GM19395 (cell line): Measurements from ENCODE around the gene UBE3A.

Source experiments
- ATAC-seq: cut with Tn5 transposase; IDR thresholded peaks from one replicate; pipeline ENCODE4 v1.9.1; 2021; ENCODE audit warnings: mild to moderate bottlenecking, moderate library complexity; ENCODE audit not compliant: unreplicated experiment

The UBE3A gene

DNA sequence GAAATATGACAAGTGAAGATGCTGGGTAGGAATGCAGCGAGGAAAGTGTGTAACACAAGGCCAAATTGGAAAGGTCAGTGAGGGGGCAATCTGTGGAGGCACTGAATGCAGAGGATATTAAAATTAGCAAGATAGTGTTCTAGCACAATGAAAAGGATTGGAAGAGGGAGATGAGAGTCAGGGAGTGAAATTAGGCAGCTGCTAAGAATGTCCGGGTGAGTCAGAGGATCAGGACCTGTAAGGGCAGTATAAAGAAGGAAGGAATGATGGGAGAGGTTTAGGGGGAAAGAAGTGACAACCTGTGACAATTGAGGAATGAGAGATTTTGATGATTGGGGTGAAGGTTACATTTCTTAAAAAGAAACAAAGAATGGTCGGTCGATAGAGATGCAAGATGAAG is 103.5 kb downstream of the UBE3A start:
- ATAC-seq = no peak

DNA sequence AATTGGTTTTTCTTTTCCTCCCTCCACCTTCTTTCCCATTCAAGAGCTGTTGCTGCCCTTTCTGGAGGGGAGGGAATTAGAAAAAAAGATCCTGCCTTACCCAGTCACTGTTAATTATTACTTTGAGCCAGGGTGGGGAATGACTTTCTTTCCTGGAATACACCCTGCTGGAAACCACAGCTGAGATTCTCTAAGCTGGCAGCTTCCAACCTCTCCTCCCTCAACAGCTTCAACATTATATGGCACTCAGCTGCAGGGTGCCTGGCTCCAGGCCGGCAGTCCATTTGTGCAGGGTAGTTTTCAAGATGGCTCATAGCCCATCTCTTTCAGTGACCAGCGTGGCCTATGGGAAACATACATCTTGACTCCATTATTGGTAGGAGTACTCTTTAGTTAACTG is 105.8 kb downstream of the UBE3A start:
- ATAC-seq = no peak

DNA sequence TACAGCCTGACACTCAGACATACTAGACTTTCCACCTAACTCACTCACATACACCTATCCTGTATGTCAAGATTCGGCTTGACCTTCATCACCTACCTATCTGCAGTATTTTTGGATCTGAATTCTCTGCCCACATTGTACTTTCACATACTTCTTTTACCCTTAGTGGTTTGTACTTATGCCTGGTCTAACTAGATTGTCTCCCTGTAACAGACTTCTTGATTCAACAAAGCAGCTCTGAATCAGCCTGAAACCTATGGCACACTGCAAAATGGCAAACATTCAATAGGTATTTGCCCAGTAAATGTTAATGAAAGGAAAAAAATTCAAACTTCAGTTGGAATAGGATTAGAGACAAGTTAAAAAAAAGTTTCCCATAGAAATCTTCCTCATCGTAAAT is 106.5 kb downstream of the UBE3A start:
- ATAC-seq = no peak

DNA sequence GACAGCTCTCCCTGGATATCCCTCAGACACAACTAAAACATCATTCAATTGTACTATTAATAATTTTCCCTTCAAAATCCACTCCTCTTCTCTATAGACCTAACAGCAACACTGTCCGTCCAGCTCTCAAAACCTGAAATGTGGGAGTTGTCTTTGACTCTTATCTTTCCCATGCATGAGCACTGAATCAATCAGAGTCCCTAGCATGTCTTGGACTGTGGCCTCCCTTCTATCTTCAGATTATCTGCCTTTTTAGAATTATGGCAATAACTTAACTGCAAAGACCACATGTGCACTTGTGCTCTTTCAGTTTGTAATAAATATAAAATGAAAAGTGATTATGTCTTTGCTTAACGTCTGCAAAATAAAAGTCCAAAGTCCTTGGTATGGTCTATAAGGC is 107.0 kb downstream of the UBE3A start:
- no peak for ATAC-seq

DNA sequence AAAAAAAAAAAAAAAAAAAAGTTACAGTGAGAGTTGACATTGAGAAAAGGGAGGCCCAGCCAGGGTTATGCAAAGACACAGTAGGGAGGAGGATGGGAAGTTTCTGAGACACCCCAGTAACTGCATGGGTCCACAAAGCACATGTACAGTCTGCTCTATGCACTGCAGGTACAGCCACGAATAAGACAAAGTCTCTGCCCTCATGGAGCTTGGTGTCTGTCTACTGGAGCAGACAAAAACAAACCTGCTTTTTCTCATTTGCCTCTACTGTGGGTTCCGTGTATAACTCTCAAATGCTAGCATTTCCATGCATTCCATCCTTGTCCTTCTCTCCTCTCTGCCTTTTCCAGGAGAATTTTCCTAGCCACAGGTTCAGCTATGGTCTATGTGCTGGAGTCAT is 107.4 kb downstream of the UBE3A start:
- no peak for ATAC-seq

DNA sequence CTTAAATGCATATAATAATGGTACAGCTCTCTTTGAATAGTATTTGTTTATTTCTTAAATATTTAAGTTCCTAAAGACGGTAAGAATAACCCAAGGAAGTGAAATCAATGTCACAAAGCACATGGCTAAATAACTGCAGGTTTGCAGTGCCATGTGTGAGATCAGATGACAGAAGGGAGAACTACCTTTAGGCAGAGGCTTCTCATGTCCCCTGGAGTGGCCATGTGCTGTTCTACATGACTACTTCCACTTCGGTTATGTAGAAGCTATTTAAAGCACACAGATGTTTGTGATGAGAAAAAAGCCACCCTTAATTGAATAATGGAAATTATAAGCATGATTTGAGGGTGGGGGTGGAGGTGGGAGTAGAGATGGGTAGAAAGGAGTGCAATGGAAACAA is 109.1 kb downstream of the UBE3A start:
- no peak for ATAC-seq

DNA sequence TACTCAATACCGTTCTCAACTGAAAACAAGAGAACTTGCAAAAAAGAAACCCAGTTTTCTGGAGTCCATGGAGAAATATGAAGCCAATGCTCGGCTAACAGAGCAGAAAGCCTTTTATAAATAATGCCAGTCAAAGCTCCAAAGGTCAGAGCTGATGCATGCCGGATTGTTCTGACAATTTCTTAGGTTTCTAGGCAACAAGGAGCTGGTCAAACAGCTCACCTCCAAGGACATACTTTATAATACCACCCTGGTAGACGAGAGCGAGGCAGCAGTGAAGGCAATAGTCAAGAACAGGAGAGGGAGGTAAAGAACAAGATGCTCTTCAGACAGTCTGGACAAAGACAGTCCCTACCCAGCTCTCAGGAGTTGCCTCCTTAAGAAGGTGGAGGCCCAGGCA is 111.1 kb downstream of the UBE3A start:
- no peak for ATAC-seq

DNA sequence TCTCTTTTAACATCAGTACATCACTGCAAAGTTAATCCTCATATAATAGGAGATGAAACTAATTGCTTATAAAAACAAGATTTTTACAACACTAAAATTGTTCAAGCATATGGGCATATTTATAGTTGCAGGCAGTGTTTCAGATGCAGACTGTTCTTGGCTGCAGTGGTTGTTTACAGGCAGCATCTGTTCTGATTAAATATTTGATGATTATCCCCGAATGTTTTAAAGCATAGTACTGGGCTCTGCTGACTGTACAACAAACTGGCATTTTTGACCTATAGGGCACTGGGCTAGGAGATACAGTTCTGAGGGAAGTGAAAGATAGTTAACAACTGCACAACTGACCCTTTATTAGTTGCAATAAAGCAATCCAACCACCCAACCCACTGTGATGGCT is 113.6 kb downstream of the UBE3A start:
- ATAC-seq = no peak

DNA sequence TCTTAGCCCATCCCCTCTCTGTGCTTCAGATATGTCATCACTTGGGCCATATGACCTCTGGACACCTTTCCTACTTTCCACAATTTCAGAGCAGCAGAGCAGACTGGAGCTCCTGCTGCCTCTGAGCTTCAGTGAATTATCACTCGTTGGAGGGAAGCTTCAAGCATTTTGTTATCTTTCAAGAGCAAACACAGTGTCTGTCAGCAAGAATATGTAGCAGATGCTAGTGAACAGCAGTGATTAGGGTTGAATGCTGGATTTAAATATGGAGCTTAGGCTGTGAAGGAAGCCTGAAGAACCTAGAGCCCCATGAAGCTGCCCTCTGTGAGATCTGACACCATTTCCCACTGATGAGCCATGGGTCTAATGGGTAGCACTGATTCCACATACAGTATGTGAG is 115.4 kb downstream of the UBE3A start:
- no peak for ATAC-seq

DNA sequence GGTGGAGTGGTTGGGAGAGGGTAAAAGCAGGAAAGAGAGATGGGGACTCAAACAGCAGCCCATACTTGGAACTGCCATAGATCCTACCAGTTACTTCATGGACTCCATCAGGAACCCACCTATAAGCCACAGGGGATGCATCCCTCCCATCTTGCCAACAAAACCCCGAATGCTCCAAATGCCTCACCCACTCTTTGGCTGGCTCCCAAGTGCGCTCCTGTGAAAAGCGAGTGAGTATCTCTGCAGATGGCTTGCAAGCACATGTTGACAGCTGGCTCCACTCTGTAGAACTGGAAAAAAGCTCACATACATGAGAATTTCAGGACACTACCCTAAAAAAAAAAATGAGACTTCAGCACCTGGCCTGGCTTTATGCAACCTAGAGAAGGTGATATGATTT is 151.0 kb downstream of the UBE3A start:
- no peak for ATAC-seq
